K562 (cell line): ENCODE measurements around the gene LASP1. TPM values are rescaled to one million over a fixed set of nuclear protein-coding genes. Genes with fewer than 3 reads are reported as not detected.

ENCODE experiments used
- CBX3 ChIP-seq, 2 experiments: IDR thresholded peaks; 1 replicate in 1 of 2; 2 replicates in 1 of 2; pipeline ENCODE4 v1.6.1; 2012; ENCODE audit warnings: inconsistent platforms in 2 of 2, low read length in 2 of 2, borderline replicate concordance in 1 of 2, control low read depth in 1 of 2
- CREB1 ChIP-seq, 2 experiments: sonication (generic) in 1 of 2; formaldehyde crosslinking in 1 of 2; IDR thresholded peaks; 2 replicates each; pipeline versions ENCODE4 v1.6.1 to v1.8.0; 2012 to 2022; ENCODE audit warnings: inconsistent platforms in 1 of 2, mild to moderate bottlenecking in 1 of 2, missing genetic modification reagents in 1 of 2, moderate library complexity in 1 of 2
- ESRRA ChIP-seq: fragments of 450-650 bp; IDR thresholded peaks from 2 replicates; pipeline ENCODE4 v1.6.1; 2014; ENCODE audit warnings: low read depth, mild to moderate bottlenecking, moderate library complexity, borderline replicate concordance
- GATAD2A ChIP-seq: fragments of 450-650 bp; IDR thresholded peaks from 2 replicates; pipeline ENCODE4 v1.6.1; 2017
- HLTF ChIP-seq: fragments of 450-650 bp; IDR thresholded peaks from 2 replicates; pipeline ENCODE4 v1.6.1; 2016
- KLF1 ChIP-seq: fragments of 450-650 bp; IDR thresholded peaks from 2 replicates; pipeline ENCODE4 v1.6.1; 2016; ENCODE audit warnings: missing genetic modification characterization, missing compliant biosample characterization
- MXD1 ChIP-seq: fragments of 250-450 bp; sonication (Bioruptor Pico); IDR thresholded peaks from 2 replicates; pipeline ENCODE4 v1.8.0; 2021; ENCODE audit warnings: borderline replicate concordance, mild to moderate bottlenecking, moderate library complexity; ENCODE audit not compliant: poor library complexity, severe bottlenecking
- NRF1 ChIP-seq, 2 experiments: fragments of 450-650 bp; IDR thresholded peaks in 1 of 2; conservative IDR thresholded peaks in 1 of 2; 2 replicates each; pipeline ENCODE4 v1.6.1; 2014; ENCODE audit warnings: mild to moderate bottlenecking in 2 of 2
- PHTF2 ChIP-seq: fragments of 250-450 bp; sonication (Bioruptor Pico); IDR thresholded peaks from 2 replicates; pipeline ENCODE4 v1.5.0; 2021; ENCODE audit warnings: mild to moderate bottlenecking
- SIN3B ChIP-seq: fragments of 450-650 bp; IDR thresholded peaks from 2 replicates; pipeline ENCODE4 v1.6.1; 2017; ENCODE audit warnings: low read depth, mild to moderate bottlenecking, moderate library complexity
- SMARCA4 ChIP-seq: fragments of 450-650 bp; IDR thresholded peaks from 2 replicates; pipeline ENCODE4 v1.6.1; 2016
- SRSF1 ChIP-seq: fragments of 200-400 bp; formaldehyde crosslinking; IDR thresholded peaks from 2 replicates; pipeline ENCODE4 v1.6.1; 2017; ENCODE audit warnings: mild to moderate bottlenecking, low read depth, low read length, moderate library complexity
- STAT5A ChIP-seq: IDR thresholded peaks from 2 replicates; pipeline ENCODE4 v1.6.1; 2012; ENCODE audit warnings: low read length, inconsistent platforms, borderline replicate concordance
- TRIM24 ChIP-seq, 2 experiments: fragments of 450-650 bp; IDR thresholded peaks; 2 replicates each; pipeline ENCODE4 v1.6.1; 2016
- ZBTB2 ChIP-seq: fragments of 450-650 bp; IDR thresholded peaks from 2 replicates; pipeline ENCODE4 v1.6.1; 2016; ENCODE audit warnings: antibody characterized with exemption
- ZMIZ1 ChIP-seq, 2 experiments: fragments of 150-350 bp in 1 of 2; IDR thresholded peaks; 2 replicates each; pipeline ENCODE4 v1.6.1; 2012 to 2016; ENCODE audit warnings: low read depth in 2 of 2, low read length in 2 of 2, mild to moderate bottlenecking in 1 of 2, moderate library complexity in 1 of 2
- ZNF134 ChIP-seq: fragments of 250-450 bp; sonication (Bioruptor Pico); conservative IDR thresholded peaks from 2 replicates; pipeline ENCODE4 v1.4.0; 2020
- ZNF592 ChIP-seq: fragments of 450-650 bp; IDR thresholded peaks from 2 replicates; pipeline ENCODE4 v1.6.1; 2017; ENCODE audit warnings: antibody characterized with exemption, mild to moderate bottlenecking
- polyA plus RNA-seq, 8 experiments: library from polyadenylated mRNA; depleted of rRNA in 4 of 8; stranded (reverse) in 5 of 8; unstranded in 3 of 8; fragments of >200 nt; fragmentation: Nextera tagmentation in 2 of 8; fragmentation: Illumina TruSeq in 1 of 8; extraction: Ambion mirVana in 2 of 8; extraction: Trizol in 1 of 8; gene quantifications; 2 replicates each; pipeline versions ENCODE4 v1.2.1 to v1.2.3, GENCODE V29; 2011 to 2014; ENCODE audit warnings: inconsistent platforms in 1 of 8, missing spikeins in 1 of 8
- total RNA-seq, 7 experiments: library from RNA; depleted of rRNA in 6 of 7; stranded (reverse); fragments of >200 nt in 6 of 7; fragmentation: Illumina TruSeq in 2 of 7; extraction: Trizol in 2 of 7; gene quantifications; 2 replicates each; pipeline versions ENCODE4 v1.2.1 to v1.2.3, GENCODE V29; 2011 to 2021; ENCODE audit warnings: low replicate concordance in 1 of 7

The LASP1 gene
- total and polyA plus RNA-seq, 9 of the 15 experiments (the other 6 are each of a cell fraction or from before 2014, with no cell fraction given), result 23.0 to 125 (median 55.3) TPM

- TF ChIP-seq ZNF134 (CRISPR knock-in tag) (no peak), ESRRA (peak; percentile 60; the same call in 1 of the 2 replicates), KLF1 (tag) (no peak), NRF1 (conservative IDR thresholded peaks at IDR 0.05 in 1 of 2, IDR thresholded peaks at IDR 0.05 in 1 of 2) (no peak), ZMIZ1 (IDR thresholded peaks at IDR 0.05; ENCODE audit: low read depth in 2 of 2, low read length in 2 of 2) (0 out of 4 replicates have a peak, but pooled peaks of 1 of the 2 experiments have one; percentile 31), GATAD2A (no peak), ZNF592 (0 out of 2 replicates have a peak, but pooled peaks have one; percentile 19), STAT5A (peak; percentile 81), ZBTB2 (0 out of 2 replicates have a peak, but pooled peaks have one; percentile 21), SMARCA4 (peak; percentile 39; the same call in 1 of the 2 replicates), CBX3 (IDR thresholded peaks at IDR 0.05; ENCODE audit: borderline replicate concordance in 1 of 2, low read length in 2 of 2) (peak in 1 of 2 experiments; percentile 41; a peak in 1 of 3 replicates), HLTF (no peak), SIN3B (no peak), CREB1 (IDR thresholded peaks at IDR 0.05) (peak; percentile 19; the same call in 1 of the 2 replicates), CREB1 (CRISPR knock-in tag; IDR thresholded peaks at IDR 0.05) (no peak), PHTF2 (CRISPR knock-in tag) (no peak), MXD1 (CRISPR knock-in tag) (no peak), TRIM24 (IDR thresholded peaks at IDR 0.05) (peak; percentile 62 to 64; a peak in 3 of 4 replicates), SRSF1 (no peak)
Measured at GRCh38 chr17:38894276-38894675, 24.4 kb downstream of the LASP1 start (continued).
